K562 (cell line): ENCODE measurements around the gene USH2A.

ENCODE experiments used
- BRCA1 ChIP-seq, 2 experiments: fragments of 450-650 bp in 1 of 2; sonication (generic) in 1 of 2; formaldehyde crosslinking in 1 of 2; IDR thresholded peaks; 2 replicates each; pipeline versions ENCODE4 v1.5.0 to v1.6.1; 2017 to 2020; ENCODE audit warnings: mild to moderate bottlenecking in 1 of 2, missing genetic modification reagents in 1 of 2
- HEY1 ChIP-seq: fragments of 250-450 bp; sonication (Bioruptor Pico); IDR thresholded peaks from 2 replicates; pipeline ENCODE4 v1.5.0; 2020; ENCODE audit warnings: mild to moderate bottlenecking, moderate library complexity, borderline replicate concordance
- MEF2A ChIP-seq: IDR thresholded peaks from 2 replicates; pipeline ENCODE4 v1.6.1; 2011; ENCODE audit warnings: low read depth, mild to moderate bottlenecking, low read length, moderate library complexity; ENCODE audit not compliant: control insufficient read depth
- NFXL1 ChIP-seq: fragments of 450-650 bp; formaldehyde crosslinking; IDR thresholded peaks from 2 replicates; pipeline ENCODE4 v1.4.0; 2021; ENCODE audit warnings: mild to moderate bottlenecking
- PTBP1 ChIP-seq: fragments of 200-400 bp; formaldehyde crosslinking; IDR thresholded peaks from 2 replicates; pipeline ENCODE4 v1.6.1; 2017; ENCODE audit warnings: low read depth, low read length
- RFX7 ChIP-seq: fragments of 250-450 bp; sonication (Bioruptor Pico); IDR thresholded peaks from 2 replicates; pipeline ENCODE4 v1.5.1; 2021; ENCODE audit warnings: mild to moderate bottlenecking
- TEAD4 ChIP-seq, 2 experiments: sonication (generic) in 1 of 2; formaldehyde crosslinking in 1 of 2; IDR thresholded peaks; 2 replicates each; pipeline versions ENCODE4 v1.6.1 to v1.8.0; 2012 to 2022; ENCODE audit warnings: borderline replicate concordance in 1 of 2, inconsistent platforms in 1 of 2, low read length in 1 of 2, mild to moderate bottlenecking in 1 of 2, missing genetic modification reagents in 1 of 2
- TF ChIP-seq, protein P1 (sequence below): sonication (generic); formaldehyde crosslinking; IDR thresholded peaks from 2 replicates; pipeline ENCODE4 v1.8.0; 2022; ENCODE audit warnings: missing genetic modification reagents, mild to moderate bottlenecking, moderate library complexity, borderline replicate concordance
- TF ChIP-seq, protein P2 (sequence below), 3 experiments: IDR thresholded peaks in 2 of 3; conservative IDR thresholded peaks in 1 of 3; 2 replicates each; pipeline ENCODE4 v1.5.1; 2011 to 2012; ENCODE audit warnings: low read length in 3 of 3, mild to moderate bottlenecking in 3 of 3, control low read depth in 2 of 3, improper control_type of control experiment in 1 of 3, inconsistent platforms in 1 of 3, low read depth in 1 of 3, mixed read lengths in 1 of 3, moderate library complexity in 1 of 3; ENCODE audit not compliant: insufficient read depth in 2 of 3

DNA sequence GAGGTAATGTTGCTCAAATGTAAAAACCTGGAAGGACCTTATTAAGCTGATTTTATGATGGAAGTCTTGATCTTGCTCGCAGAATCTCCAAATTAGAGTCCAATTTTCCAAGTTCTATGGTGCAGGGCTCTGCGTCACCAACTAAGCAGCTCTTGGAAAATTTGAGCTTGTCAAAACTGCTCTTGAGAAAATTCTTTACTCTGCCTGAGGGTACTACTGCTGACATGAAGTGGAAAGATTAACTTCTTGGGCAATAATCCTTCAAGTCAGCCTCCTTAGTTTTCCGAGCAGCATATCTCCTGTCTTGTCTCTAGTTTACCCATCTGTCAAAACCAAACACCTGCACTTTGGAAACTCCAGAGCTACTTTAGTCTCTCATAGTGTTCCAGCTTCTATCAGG is 562.4 kb downstream of the USH2A start:
- TF ChIP-seq NFXL1 (CRISPR knock-in tag) (no peak), BRCA1 (IDR thresholded peaks at IDR 0.05) (no peak), BRCA1 (CRISPR knock-in tag; IDR thresholded peaks at IDR 0.05) (no peak), TEAD4 (IDR thresholded peaks at IDR 0.05; ENCODE audit: low read length) (no peak), TEAD4 (CRISPR knock-in tag; IDR thresholded peaks at IDR 0.05; ENCODE audit: borderline replicate concordance) (no peak), MEF2A (no peak), PTBP1 (no peak), RFX7 (no peak), HEY1 (CRISPR knock-in tag) (no peak)
- TF ChIP-seq, protein P1, sequence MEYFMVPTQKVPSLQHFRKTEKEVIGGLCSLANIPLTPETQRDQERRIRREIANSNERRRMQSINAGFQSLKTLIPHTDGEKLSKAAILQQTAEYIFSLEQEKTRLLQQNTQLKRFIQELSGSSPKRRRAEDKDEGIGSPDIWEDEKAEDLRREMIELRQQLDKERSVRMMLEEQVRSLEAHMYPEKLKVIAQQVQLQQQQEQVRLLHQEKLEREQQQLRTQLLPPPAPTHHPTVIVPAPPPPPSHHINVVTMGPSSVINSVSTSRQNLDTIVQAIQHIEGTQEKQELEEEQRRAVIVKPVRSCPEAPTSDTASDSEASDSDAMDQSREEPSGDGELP (CRISPR knock-in tag), result no peak
- TF ChIP-seq, protein P2, sequence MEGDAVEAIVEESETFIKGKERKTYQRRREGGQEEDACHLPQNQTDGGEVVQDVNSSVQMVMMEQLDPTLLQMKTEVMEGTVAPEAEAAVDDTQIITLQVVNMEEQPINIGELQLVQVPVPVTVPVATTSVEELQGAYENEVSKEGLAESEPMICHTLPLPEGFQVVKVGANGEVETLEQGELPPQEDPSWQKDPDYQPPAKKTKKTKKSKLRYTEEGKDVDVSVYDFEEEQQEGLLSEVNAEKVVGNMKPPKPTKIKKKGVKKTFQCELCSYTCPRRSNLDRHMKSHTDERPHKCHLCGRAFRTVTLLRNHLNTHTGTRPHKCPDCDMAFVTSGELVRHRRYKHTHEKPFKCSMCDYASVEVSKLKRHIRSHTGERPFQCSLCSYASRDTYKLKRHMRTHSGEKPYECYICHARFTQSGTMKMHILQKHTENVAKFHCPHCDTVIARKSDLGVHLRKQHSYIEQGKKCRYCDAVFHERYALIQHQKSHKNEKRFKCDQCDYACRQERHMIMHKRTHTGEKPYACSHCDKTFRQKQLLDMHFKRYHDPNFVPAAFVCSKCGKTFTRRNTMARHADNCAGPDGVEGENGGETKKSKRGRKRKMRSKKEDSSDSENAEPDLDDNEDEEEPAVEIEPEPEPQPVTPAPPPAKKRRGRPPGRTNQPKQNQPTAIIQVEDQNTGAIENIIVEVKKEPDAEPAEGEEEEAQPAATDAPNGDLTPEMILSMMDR (IDR thresholded peaks at IDR 0.05 in 2 of 3, conservative IDR thresholded peaks at IDR 0.05 in 1 of 3; ENCODE audit: insufficient read depth in 2 of 3, low read depth in 1 of 3, low read length in 3 of 3), result no peak
